Neutrophil (primary cell): Measurements from ENCODE around the gene NR6A1.

Experiments
- H3K27ac ChIP-seq: fragments of 200-600 bp; sonication (generic); 2 replicates; pipeline ENCODE4 v1.5.1; 2016; ENCODE audit warnings: mild to moderate bottlenecking, moderate library complexity
- H3K27me3 ChIP-seq: fragments of 200-600 bp; sonication (generic); 2 replicates; pipeline ENCODE4 v1.6.0; 2016; ENCODE audit warnings: mild to moderate bottlenecking
- H3K36me3 ChIP-seq: fragments of 200-600 bp; sonication (generic); 2 replicates; pipeline ENCODE4 v1.5.1; 2017
- H3K4me1 ChIP-seq, 2 experiments: fragments of 200-600 bp in 1 of 2; sonication (generic) in 1 of 2; 1 replicate in 1 of 2; 2 replicates in 1 of 2; pipeline versions ENCODE4 v1.5.1 to v1.6.1; 2013 to 2016; ENCODE audit warnings: low read depth in 1 of 2, low read length in 1 of 2, mild to moderate bottlenecking in 1 of 2, moderate library complexity in 1 of 2; ENCODE audit not compliant: control insufficient read depth in 1 of 2, insufficient read depth in 1 of 2
- H3K4me3 ChIP-seq, 2 experiments: fragments of 200-600 bp in 1 of 2; sonication (generic) in 1 of 2; 1 replicate in 1 of 2; 2 replicates in 1 of 2; pipeline ENCODE4 v1.5.1; 2013 to 2016; ENCODE audit warnings: low read depth in 1 of 2, low read length in 1 of 2, mild to moderate bottlenecking in 1 of 2, moderate library complexity in 1 of 2
- H3K9me3 ChIP-seq: fragments of 200-600 bp; sonication (generic); 2 replicates; pipeline ENCODE4 v1.5.1; 2016
- CTCF ChIP-seq: fragments of 200-600 bp; sonication (generic); IDR thresholded peaks from 2 replicates; pipeline ENCODE4 v1.5.1; 2016; ENCODE audit warnings: antibody characterized with exemption

NR6A1 gene

DNA sequence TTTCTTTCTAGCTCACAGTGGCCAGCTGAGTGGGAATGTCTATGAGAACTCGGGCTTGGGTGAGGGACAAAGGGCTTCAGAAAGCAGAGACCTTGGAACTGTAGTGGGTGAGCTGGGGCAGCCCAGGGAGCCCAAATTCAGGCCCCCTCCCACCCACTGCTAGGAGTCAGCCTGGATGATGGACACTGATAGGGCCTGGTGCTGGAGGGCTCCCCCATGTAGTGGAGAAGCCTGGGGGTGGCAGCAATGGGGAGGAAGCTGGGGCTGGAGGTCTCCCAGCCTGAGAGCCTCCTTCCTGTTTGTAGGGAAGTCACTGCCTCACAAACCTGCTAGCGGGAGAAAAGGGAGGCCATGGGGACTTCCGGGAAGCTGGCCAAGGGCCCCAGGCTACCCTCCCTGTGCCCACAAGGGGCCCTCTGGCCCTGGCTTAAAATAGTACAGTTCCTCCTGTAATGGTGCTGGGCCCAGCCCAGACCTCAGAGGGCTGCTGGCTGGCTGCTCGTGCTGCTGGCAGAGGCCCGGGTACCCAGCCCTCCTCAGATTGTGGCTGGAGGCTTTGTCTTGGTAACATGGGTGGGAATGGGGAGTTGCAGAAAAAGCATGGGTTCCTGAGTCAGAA lies 257.6 kb downstream of the NR6A1 start:
- Histone ChIP-seq H3K4me1 (no peaks in the 10 kb centered on the region), H3K27ac (no peak overlapping the region), H3K27me3 (peaks cover 36% of the 10 kb centered on the region), H3K9me3 (no peaks in the 10 kb centered on the region), H3K36me3 (peaks cover 2% of the 10 kb centered on the region), H3K4me3 (no peak overlapping the region)
- TF ChIP-seq CTCF = no peak

GRCh38 chr9:124512806-124513204 lies 258.3 kb downstream of the NR6A1 start:
- no peaks in the 10 kb centered on the region for H3K4me1 ChIP-seq
- H3K27me3 ChIP-seq = peaks cover 43% of the 10 kb centered on the region
- H3K9me3 ChIP-seq = no peaks in the 10 kb centered on the region
- H3K4me3 ChIP-seq = no peak overlapping the region
- H3K27ac ChIP-seq = no peak overlapping the region
- TF ChIP-seq CTCF = no peak
- no peaks in the 10 kb centered on the region for H3K36me3 ChIP-seq

- no peak for TF ChIP-seq CTCF
- Histone ChIP-seq H3K4me1 (no peaks in the 10 kb centered on the region), H3K27me3 (peaks cover 50% of the 10 kb centered on the region)
Observed at GRCh38 chr9:124511891-124512805, 259.0 kb downstream of the NR6A1 start.

GRCh38 chr9:124511426-124511840 lies 259.7 kb downstream of the NR6A1 start:
- no peak overlapping the region for H3K4me3 ChIP-seq

More at GRCh38 chr9:124511891-124512805, 259.0 kb downstream of the NR6A1 start:
- Histone ChIP-seq H3K4me3 (no peak overlapping the region), H3K9me3 (no peaks in the 10 kb centered on the region), H3K36me3 (no peaks in the 10 kb centered on the region), H3K27ac (no peak overlapping the region)

More at GRCh38 chr9:124511426-124511840, 259.7 kb downstream of the NR6A1 start:
- Histone ChIP-seq H3K36me3 (no peaks in the 10 kb centered on the region), H3K27ac (no peak overlapping the region), H3K9me3 (no peaks in the 10 kb centered on the region), H3K27me3 (peaks cover 57% of the 10 kb centered on the region), H3K4me1 (no peaks in the 10 kb centered on the region)
- no peak for TF ChIP-seq CTCF
